Lung (tissue), 12 donors: Measurements from ENCODE around the gene S100A8. TPM values are rescaled to one million over a fixed set of nuclear protein-coding genes. Genes with fewer than 3 reads are reported as not detected.

Source experiments
- ATAC-seq: fragments of 200-7000 bp; cut with Tn5 transposase; one replicate; pipeline ENCODE4 v1.9.1; 2020; ENCODE audit warnings: moderate number of reproducible peaks; ENCODE audit not compliant: insufficient read depth, low FRiP score
- DNase-seq, 3 donors: peaks; one replicate each; pipeline ENCODE4 v3.0.0-alpha.2; 2013 to 2017
- H3K27ac ChIP-seq, 2 donors: one replicate each; pipeline ENCODE4 v1.5.1; 2013; ENCODE audit warnings: mild to moderate bottlenecking in 2 of 2, moderate library complexity in 2 of 2, control low read depth in 1 of 2, inconsistent platforms in 1 of 2, low read depth in 1 of 2, low read length in 1 of 2
- H3K27me3 ChIP-seq, 3 donors: one replicate each; pipeline ENCODE4 v1.5.1; 2013; ENCODE audit warnings: low read length in 2 of 3; ENCODE audit not compliant: control insufficient read depth in 3 of 3, insufficient read depth in 3 of 3
- H3K36me3 ChIP-seq, 4 donors: one replicate each; pipeline ENCODE4 v1.5.1; 2013; ENCODE audit warnings: low read length in 4 of 4, mild to moderate bottlenecking in 1 of 4, moderate library complexity in 1 of 4; ENCODE audit not compliant: control insufficient read depth in 4 of 4, insufficient read depth in 4 of 4
- H3K4me1 ChIP-seq, 5 donors: one replicate each; pipeline ENCODE4 v1.5.1; 2013; ENCODE audit warnings: low read length in 5 of 5, mild to moderate bottlenecking in 2 of 5, moderate library complexity in 1 of 5; ENCODE audit not compliant: control insufficient read depth in 5 of 5, insufficient read depth in 5 of 5
- H3K4me3 ChIP-seq: one replicate; pipeline ENCODE4 v1.5.1; 2013; ENCODE audit warnings: mild to moderate bottlenecking, control low read depth, moderate library complexity
- H3K9ac ChIP-seq, 2 donors: one replicate each; pipeline ENCODE4 v1.5.1; 2013; ENCODE audit warnings: low read length in 2 of 2, control low read depth in 1 of 2; ENCODE audit not compliant: insufficient read depth in 1 of 2
- H3K9me3 ChIP-seq, 4 donors: one replicate each; pipeline ENCODE4 v1.5.1; 2013; ENCODE audit warnings: low read length in 3 of 4, mild to moderate bottlenecking in 1 of 4, moderate library complexity in 1 of 4; ENCODE audit not compliant: control insufficient read depth in 4 of 4, insufficient read depth in 3 of 4
- WGBS, 2 donors: extraction: QIAGEN DNeasy Blood & Tissue Kit; methylation state at CpG; one replicate each; pipeline ENCODE4 v1.1.7; 2013; 5-methylcytosine and 5-hydroxymethylcytosine counted together
- polyA plus RNA-seq, 2 donors: library from polyadenylated mRNA; stranded (reverse); fragments of 200-250 nt; gene quantifications; one replicate each; pipeline ENCODE4 v1.2.1, GENCODE V29; 2013
- total RNA-seq, 2 donors: library from RNA; depleted of rRNA in 1 of 2; stranded (reverse); fragments of >200 nt in 1 of 2; gene quantifications; one replicate each; pipeline ENCODE4 v1.2.1, GENCODE V29; 2014 to 2021
- TF ChIP-seq, protein P1 (sequence below): IDR thresholded peaks from 2 replicates; pipeline ENCODE4 v1.5.1; 2012; ENCODE audit warnings: mild to moderate bottlenecking; ENCODE audit errors: control extremely low read depth, extremely low read depth
- donor health status: control.
- donor health status: control.
- donor health status: Bipolar disorder and iron deficiency.
- donor health status: healthy.
- donor health status: DM: yes; HTN: yes; CAD: no.

Gene S100A8
- total and polyA plus RNA-seq, 4 donors = 69.8 to 6,695 (median 589) TPM

GRCh38 chr1:153360190-153360589 is 30.7 kb downstream of the S100A8 start:
- H3K9ac ChIP-seq = no peak overlapping the region
- H3K4me3 ChIP-seq = no peak overlapping the region
- TF ChIP-seq, protein P1, sequence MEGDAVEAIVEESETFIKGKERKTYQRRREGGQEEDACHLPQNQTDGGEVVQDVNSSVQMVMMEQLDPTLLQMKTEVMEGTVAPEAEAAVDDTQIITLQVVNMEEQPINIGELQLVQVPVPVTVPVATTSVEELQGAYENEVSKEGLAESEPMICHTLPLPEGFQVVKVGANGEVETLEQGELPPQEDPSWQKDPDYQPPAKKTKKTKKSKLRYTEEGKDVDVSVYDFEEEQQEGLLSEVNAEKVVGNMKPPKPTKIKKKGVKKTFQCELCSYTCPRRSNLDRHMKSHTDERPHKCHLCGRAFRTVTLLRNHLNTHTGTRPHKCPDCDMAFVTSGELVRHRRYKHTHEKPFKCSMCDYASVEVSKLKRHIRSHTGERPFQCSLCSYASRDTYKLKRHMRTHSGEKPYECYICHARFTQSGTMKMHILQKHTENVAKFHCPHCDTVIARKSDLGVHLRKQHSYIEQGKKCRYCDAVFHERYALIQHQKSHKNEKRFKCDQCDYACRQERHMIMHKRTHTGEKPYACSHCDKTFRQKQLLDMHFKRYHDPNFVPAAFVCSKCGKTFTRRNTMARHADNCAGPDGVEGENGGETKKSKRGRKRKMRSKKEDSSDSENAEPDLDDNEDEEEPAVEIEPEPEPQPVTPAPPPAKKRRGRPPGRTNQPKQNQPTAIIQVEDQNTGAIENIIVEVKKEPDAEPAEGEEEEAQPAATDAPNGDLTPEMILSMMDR = no peak
- ATAC-seq (no peak), DNase-seq (no peak)
- WGBS, 2 donors = 59 to 75% methylated on average over 2 of the region's 2 CpGs
- no peaks in the 10 kb centered on the region for H3K9me3 ChIP-seq
- peak overlapping the region in 1 of 2 donors; percentile 5 for H3K27ac ChIP-seq
- H3K36me3 ChIP-seq = no peaks in the 10 kb centered on the region
- no peaks in the 10 kb centered on the region for H3K27me3 ChIP-seq
- no peaks in the 10 kb centered on the region for H3K4me1 ChIP-seq

DNA sequence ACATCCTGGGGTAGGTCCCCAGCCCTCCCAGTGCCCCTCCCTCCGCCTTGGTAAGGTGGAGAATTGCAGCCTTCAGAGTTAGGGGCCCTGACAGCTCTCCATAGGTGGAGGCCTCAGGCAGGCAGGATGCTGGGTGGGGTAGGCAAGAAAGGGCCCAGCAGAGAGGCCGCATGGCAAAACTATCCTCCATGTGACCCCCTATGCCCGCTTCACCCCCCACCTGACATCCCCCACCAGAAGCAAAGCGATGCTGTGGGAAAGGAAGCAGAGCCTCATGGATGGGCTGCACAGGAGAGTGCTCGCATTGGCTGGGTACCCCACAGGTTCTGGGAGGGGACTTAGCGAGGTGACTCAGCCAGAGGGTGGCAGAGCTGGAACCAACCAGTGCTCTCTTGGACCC is 31.6 kb downstream of the S100A8 start:
- Histone ChIP-seq H3K36me3 (no peaks in the 10 kb centered on the region), H3K9ac (no peak overlapping the region), H3K9me3 (no peaks in the 10 kb centered on the region), H3K27me3 (no peaks in the 10 kb centered on the region), H3K27ac (no peak overlapping the region), H3K4me3 (no peak overlapping the region), H3K4me1 (no peaks in the 10 kb centered on the region)
- WGBS, 2 donors = 79 to 90% methylated on average over 6 of the region's 6 CpGs
- ATAC-seq (no peak), DNase-seq (no peak)
- TF ChIP-seq, protein P1 = no peak

GRCh38 chr1:153358691-153358975 is 32.2 kb downstream of the S100A8 start:
- no peaks in the 10 kb centered on the region for H3K27me3 ChIP-seq
- WGBS, 2 donors = 90 to 95% methylated on average over 3 of the region's 3 CpGs
- no peak for ATAC-seq
- H3K9me3 ChIP-seq = no peaks in the 10 kb centered on the region
- H3K36me3 ChIP-seq = no peaks in the 10 kb centered on the region
- H3K27ac ChIP-seq = peak overlapping the region in 1 of 2 donors; percentile 76
- DNase-seq = no peak
- no peak overlapping the region for H3K4me3 ChIP-seq
- no peaks in the 10 kb centered on the region for H3K4me1 ChIP-seq
- no peak overlapping the region for H3K9ac ChIP-seq
- TF ChIP-seq, protein P1 = no peak
